ENCODE measurements around the gene SEMA7A.

GRCh38 chr15:74413350-74414080, 20.2 kb downstream of the SEMA7A start:
- TF ChIP-seq EZH2 (IDR thresholded peaks at IDR 0.05; ENCODE audit: low read length, unreplicated experiment) (no peak), CTCF (conservative IDR thresholded peaks at IDR 0.05; ENCODE audit: low read depth, low read length) (no peak), EZH2phosphoT487 (IDR thresholded peaks at IDR 0.05; ENCODE audit: borderline replicate concordance, low read length) (no peak)
